ENCODE measurements around the gene TUT1.

GRCh38 chr11:62546244-62546928, 44.9 kb downstream of the TUT1 start, which contains the start of gene AHNAK:
- no peak for TF ChIP-seq CTCF (IDR thresholded peaks at IDR 0.05)
- peak; percentile 96 for TF ChIP-seq POLR2AphosphoS5 (IDR thresholded peaks at IDR 0.05)
